Measurements from ENCODE around the gene IQSEC1. TPM values are rescaled to one million over a fixed set of nuclear protein-coding genes. Genes with fewer than 3 reads are reported as not detected.

IQSEC1 gene
- total and polyA plus RNA-seq, 2 experiments from 2014 or later: 8.0 to 51.9 TPM

DNA sequence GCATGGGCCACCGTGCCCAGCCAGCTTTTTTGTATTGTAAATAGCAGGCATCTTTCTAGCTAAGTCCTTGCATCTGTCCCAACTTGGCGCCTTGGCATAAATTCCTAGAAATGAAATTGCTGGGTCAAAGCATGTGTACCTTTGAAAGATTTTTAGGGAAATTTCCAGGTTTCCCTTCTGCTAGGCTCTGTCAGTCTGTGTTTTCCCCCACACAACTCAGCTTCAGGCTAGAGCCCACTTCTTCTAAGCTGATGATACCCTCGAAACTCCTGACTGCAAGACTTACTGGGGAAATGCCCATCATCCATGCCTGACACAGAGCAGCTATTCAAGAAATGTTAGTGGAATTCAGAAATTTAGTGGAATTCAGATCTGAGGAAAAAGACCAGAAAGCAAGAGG is 221.0 kb downstream of the IQSEC1 start:
- Mint-ChIP-seq H3K36me3 (ENCODE audit: low read depth) (no peaks in the 10 kb centered on the region; the same call in 2 of the 3 replicates), H3K4me1 (no peaks in the 10 kb centered on the region), H3K27ac (no peak overlapping the region), H3K27me3 (ENCODE audit: insufficient read depth, low read depth, poor library complexity) (peaks cover 12% of the 10 kb centered on the region), H3K4me3 (no peak overlapping the region), H3K9me3 (peaks cover 14% of the 10 kb centered on the region)
- H3K36me3 ChIP-seq (ENCODE audit: insufficient read depth): no peaks in the 10 kb centered on the region
- H4K20me1 ChIP-seq (replicated peaks; ENCODE audit: insufficient read depth): no peaks in the 10 kb centered on the region
- H3K4me3 ChIP-seq: no peak overlapping the region
- H3K9me2 ChIP-seq (ENCODE audit: insufficient read depth): no peaks in the 10 kb centered on the region
- H3K27ac ChIP-seq (ENCODE audit: low read depth): no peak overlapping the region
- H3K79me2 ChIP-seq (replicated peaks; ENCODE audit: insufficient read depth): no peaks in the 10 kb centered on the region
- no peaks in the 10 kb centered on the region for H3K4me1 ChIP-seq (ENCODE audit: insufficient read depth)
- no peak for TF ChIP-seq EZH2 (IDR thresholded peaks at IDR 0.05; ENCODE audit: low read depth, unreplicated experiment)
- TF ChIP-seq NANOG (IDR thresholded peaks at IDR 0.05; ENCODE audit: borderline replicate concordance): no peak
- no peak for TF ChIP-seq EZH2phosphoT487 (IDR thresholded peaks at IDR 0.05; ENCODE audit: unreplicated experiment)
- no peak for TF ChIP-seq STAT1 (IDR thresholded peaks at IDR 0.05; ENCODE audit: unreplicated experiment)
- TF ChIP-seq, protein P1, sequence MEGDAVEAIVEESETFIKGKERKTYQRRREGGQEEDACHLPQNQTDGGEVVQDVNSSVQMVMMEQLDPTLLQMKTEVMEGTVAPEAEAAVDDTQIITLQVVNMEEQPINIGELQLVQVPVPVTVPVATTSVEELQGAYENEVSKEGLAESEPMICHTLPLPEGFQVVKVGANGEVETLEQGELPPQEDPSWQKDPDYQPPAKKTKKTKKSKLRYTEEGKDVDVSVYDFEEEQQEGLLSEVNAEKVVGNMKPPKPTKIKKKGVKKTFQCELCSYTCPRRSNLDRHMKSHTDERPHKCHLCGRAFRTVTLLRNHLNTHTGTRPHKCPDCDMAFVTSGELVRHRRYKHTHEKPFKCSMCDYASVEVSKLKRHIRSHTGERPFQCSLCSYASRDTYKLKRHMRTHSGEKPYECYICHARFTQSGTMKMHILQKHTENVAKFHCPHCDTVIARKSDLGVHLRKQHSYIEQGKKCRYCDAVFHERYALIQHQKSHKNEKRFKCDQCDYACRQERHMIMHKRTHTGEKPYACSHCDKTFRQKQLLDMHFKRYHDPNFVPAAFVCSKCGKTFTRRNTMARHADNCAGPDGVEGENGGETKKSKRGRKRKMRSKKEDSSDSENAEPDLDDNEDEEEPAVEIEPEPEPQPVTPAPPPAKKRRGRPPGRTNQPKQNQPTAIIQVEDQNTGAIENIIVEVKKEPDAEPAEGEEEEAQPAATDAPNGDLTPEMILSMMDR (conservative IDR thresholded peaks at IDR 0.05; ENCODE audit: low read depth in 2 of 2): no peak
- TF ChIP-seq, protein P2, sequence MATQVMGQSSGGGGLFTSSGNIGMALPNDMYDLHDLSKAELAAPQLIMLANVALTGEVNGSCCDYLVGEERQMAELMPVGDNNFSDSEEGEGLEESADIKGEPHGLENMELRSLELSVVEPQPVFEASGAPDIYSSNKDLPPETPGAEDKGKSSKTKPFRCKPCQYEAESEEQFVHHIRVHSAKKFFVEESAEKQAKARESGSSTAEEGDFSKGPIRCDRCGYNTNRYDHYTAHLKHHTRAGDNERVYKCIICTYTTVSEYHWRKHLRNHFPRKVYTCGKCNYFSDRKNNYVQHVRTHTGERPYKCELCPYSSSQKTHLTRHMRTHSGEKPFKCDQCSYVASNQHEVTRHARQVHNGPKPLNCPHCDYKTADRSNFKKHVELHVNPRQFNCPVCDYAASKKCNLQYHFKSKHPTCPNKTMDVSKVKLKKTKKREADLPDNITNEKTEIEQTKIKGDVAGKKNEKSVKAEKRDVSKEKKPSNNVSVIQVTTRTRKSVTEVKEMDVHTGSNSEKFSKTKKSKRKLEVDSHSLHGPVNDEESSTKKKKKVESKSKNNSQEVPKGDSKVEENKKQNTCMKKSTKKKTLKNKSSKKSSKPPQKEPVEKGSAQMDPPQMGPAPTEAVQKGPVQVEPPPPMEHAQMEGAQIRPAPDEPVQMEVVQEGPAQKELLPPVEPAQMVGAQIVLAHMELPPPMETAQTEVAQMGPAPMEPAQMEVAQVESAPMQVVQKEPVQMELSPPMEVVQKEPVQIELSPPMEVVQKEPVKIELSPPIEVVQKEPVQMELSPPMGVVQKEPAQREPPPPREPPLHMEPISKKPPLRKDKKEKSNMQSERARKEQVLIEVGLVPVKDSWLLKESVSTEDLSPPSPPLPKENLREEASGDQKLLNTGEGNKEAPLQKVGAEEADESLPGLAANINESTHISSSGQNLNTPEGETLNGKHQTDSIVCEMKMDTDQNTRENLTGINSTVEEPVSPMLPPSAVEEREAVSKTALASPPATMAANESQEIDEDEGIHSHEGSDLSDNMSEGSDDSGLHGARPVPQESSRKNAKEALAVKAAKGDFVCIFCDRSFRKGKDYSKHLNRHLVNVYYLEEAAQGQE (IDR thresholded peaks at IDR 0.05; ENCODE audit: unreplicated experiment): no peak
- TF ChIP-seq, protein P3, sequence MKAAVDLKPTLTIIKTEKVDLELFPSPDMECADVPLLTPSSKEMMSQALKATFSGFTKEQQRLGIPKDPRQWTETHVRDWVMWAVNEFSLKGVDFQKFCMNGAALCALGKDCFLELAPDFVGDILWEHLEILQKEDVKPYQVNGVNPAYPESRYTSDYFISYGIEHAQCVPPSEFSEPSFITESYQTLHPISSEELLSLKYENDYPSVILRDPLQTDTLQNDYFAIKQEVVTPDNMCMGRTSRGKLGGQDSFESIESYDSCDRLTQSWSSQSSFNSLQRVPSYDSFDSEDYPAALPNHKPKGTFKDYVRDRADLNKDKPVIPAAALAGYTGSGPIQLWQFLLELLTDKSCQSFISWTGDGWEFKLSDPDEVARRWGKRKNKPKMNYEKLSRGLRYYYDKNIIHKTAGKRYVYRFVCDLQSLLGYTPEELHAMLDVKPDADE (IDR thresholded peaks at IDR 0.05): no peak
- TF ChIP-seq POLR2AphosphoS5 (IDR thresholded peaks at IDR 0.05; ENCODE audit: low read depth): no peak
- no peak for TF ChIP-seq CREB1 (CRISPR knock-in tag; IDR thresholded peaks at IDR 0.05; ENCODE audit: low read depth)
- TF ChIP-seq, protein P4, sequence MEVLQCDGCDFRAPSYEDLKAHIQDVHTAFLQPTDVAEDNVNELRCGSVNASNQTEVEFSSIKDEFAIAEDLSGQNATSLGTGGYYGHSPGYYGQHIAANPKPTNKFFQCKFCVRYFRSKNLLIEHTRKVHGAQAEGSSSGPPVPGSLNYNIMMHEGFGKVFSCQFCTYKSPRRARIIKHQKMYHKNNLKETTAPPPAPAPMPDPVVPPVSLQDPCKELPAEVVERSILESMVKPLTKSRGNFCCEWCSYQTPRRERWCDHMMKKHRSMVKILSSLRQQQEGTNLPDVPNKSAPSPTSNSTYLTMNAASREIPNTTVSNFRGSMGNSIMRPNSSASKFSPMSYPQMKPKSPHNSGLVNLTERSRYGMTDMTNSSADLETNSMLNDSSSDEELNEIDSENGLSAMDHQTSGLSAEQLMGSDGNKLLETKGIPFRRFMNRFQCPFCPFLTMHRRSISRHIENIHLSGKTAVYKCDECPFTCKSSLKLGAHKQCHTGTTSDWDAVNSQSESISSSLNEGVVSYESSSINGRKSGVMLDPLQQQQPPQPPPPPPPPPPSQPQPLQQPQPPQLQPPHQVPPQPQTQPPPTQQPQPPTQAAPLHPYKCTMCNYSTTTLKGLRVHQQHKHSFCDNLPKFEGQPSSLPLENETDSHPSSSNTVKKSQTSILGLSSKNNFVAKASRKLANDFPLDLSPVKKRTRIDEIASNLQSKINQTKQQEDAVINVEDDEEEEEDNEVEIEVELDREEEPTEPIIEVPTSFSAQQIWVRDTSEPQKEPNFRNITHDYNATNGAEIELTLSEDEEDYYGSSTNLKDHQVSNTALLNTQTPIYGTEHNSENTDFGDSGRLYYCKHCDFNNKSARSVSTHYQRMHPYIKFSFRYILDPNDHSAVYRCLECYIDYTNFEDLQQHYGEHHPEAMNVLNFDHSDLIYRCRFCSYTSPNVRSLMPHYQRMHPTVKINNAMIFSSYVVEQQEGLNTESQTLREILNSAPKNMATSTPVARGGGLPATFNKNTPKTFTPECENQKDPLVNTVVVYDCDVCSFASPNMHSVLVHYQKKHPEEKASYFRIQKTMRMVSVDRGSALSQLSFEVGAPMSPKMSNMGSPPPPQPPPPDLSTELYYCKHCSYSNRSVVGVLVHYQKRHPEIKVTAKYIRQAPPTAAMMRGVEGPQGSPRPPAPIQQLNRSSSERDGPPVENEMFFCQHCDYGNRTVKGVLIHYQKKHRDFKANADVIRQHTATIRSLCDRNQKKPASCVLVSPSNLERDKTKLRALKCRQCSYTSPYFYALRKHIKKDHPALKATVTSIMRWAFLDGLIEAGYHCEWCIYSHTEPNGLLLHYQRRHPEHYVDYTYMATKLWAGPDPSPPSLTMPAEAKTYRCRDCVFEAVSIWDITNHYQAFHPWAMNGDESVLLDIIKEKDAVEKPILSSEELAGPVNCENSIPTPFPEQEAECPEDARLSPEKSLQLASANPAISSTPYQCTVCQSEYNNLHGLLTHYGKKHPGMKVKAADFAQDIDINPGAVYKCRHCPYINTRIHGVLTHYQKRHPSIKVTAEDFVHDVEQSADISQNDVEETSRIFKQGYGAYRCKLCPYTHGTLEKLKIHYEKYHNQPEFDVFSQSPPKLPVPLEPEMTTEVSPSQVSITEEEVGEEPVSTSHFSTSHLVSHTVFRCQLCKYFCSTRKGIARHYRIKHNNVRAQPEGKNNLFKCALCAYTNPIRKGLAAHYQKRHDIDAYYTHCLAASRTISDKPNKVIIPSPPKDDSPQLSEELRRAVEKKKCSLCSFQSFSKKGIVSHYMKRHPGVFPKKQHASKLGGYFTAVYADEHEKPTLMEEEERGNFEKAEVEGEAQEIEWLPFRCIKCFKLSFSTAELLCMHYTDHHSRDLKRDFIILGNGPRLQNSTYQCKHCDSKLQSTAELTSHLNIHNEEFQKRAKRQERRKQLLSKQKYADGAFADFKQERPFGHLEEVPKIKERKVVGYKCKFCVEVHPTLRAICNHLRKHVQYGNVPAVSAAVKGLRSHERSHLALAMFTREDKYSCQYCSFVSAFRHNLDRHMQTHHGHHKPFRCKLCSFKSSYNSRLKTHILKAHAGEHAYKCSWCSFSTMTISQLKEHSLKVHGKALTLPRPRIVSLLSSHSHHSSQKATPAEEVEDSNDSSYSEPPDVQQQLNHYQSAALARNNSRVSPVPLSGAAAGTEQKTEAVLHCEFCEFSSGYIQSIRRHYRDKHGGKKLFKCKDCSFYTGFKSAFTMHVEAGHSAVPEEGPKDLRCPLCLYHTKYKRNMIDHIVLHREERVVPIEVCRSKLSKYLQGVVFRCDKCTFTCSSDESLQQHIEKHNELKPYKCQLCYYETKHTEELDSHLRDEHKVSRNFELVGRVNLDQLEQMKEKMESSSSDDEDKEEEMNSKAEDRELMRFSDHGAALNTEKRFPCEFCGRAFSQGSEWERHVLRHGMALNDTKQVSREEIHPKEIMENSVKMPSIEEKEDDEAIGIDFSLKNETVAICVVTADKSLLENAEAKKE (CRISPR knock-in tag; IDR thresholded peaks at IDR 0.05): no peak
- TF ChIP-seq ZNF331 (CRISPR knock-in tag; IDR thresholded peaks at IDR 0.05; ENCODE audit: low read depth): no peak
- TF ChIP-seq JUNB (IDR thresholded peaks at IDR 0.05; ENCODE audit: unreplicated experiment): no peak
- no peak for TF ChIP-seq ZNF114 (CRISPR knock-in tag; IDR thresholded peaks at IDR 0.05)
- no peaks in the 10 kb centered on the region for H3F3A ChIP-seq (replicated peaks; ENCODE audit: low read depth)
- no peak overlapping the region for H2AFZ ChIP-seq
- ATAC-seq: no peak
- H3K27me3 ChIP-seq (ENCODE audit: insufficient read depth): no peaks in the 10 kb centered on the region
- DNase-seq (ENCODE audit: low spot score): no peak
- H3K4me2 ChIP-seq: no peak overlapping the region
